PC-3 (cell line): ENCODE results near the gene SERGEF.

ENCODE experiments used
- CTCF ChIP-seq: fragments of 300-600 bp; sonication (generic); conservative IDR thresholded peaks from 2 replicates; pipeline ENCODE4 v1.5.1; 2017; ENCODE audit warnings: antibody characterized with exemption, low read depth, mild to moderate bottlenecking, low read length
- EZH2 ChIP-seq: fragments of 300-600 bp; sonication (generic); IDR thresholded peaks from one replicate; pipeline ENCODE4 v1.6.1; 2017; ENCODE audit warnings: antibody characterized with exemption, mild to moderate bottlenecking, low read length; ENCODE audit not compliant: unreplicated experiment
- EZH2phosphoT487 ChIP-seq: fragments of 300-600 bp; sonication (generic); IDR thresholded peaks from 2 replicates; pipeline ENCODE4 v1.6.1; 2018; ENCODE audit warnings: mild to moderate bottlenecking, antibody characterized with exemption, low read length, borderline replicate concordance

GRCh38 chr11:17967661-17968060, 45.2 kb downstream of the SERGEF start:
- TF ChIP-seq CTCF (no peak), EZH2phosphoT487 (no peak), EZH2 (no peak)
